K562 treated with DMSO at 1 percent for 24 hours (cell line): Measurements from ENCODE around the gene LIN54. TPM values are rescaled to one million over a fixed set of nuclear protein-coding genes. Genes with fewer than 3 reads are reported as not detected.

Source experiments
- total RNA-seq: library from RNA; unstranded; fragments of 300-600 nt; gene quantifications from 2 replicates; pipeline ENCODE4 v1.2.3, GENCODE V29; 2022; ENCODE audit warnings: low read depth; ENCODE audit not compliant: insufficient read depth

Gene LIN54
- total RNA-seq, result 12.7 and 12.8 TPM in 2 replicates

DNA sequence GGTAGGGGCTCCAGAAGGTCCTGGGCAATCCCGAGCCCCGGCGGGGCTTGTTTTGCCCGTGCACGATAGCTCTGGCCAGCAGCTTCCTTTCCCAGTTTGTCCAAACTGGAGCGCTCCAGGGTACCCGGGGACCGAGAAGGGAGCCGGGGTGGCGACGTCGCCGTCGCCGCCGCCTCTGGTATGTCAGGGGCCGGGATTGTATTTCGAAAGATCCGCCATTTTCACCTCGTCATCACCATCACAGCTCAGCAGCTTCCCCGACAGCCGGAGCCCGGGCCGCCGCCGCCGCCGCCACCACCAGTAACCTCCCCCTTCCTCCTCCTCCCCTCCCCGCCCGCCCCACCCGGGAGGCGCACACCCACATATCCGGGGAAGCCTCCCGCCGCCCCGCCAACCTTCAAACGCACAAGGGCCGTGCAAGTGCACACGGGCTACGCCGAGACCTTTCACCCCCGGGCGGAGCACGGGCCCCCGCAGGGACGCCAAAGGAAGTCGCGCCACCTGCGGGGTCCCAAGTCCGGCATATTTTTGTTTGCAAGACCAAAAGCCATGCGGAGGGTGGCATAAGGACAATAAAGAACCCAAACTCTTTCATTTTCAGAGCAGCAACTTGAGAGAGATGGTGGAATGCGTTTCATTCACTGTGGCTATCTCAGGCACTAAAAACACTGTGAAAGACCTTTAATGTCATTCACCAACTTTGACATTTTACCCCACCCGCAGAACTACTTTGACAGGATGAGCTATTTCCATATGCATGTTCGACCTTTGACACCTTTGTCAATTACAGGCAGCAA, at the start of gene LIN54:
Gene LIN54, minus strand, starts transcription at position 302 of the 797 bp plus-strand sequence. CDS start 25,979 bp downstream, outside the sequence.

DNA sequence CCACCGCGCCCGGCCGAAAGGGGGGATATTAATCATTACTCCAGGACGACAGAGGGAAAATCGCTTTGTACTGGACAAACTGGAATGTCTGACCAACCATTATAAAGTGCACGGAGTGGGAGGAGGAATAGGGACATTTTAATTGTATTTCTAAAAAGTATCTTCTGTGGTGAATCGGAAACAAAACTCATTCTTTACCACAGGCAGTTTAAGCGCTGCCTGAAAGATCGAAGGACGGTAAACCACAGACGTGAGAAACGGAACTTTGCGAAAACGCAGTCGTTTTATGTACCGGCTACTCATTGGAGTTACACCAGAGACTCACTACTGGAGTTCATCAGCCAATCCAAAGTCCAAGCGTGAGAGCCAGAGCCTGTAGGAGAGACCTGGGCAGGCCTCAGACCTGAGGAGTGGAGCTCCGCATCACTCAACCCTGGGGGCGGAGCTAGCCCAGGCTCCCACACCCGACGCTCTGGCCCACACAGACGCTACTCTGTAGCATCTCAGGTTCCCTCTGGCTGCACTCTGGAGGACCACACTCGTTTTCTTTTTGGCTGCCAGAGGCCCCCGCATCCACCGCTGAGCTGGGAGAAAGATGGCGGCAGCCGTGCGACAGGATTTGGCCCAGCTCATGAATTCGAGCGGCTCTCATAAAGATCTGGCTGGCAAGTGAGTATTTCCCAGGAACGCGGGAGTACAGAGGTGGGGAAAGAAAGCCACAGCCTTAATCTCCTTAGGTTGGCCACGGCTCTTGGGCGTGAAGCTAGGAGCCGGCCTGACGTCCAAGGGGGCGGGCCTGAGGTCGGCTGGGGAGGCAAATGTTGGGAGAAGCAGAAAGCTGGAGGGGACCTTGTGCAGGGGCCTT, 24.2 kb upstream of the LIN54 start, which contains the start of gene COPS4:
Gene COPS4, plus strand, starts transcription at position 554 of the 865 bp plus-strand sequence. Its CDS starts 42 bp downstream, at position 596.

DNA sequence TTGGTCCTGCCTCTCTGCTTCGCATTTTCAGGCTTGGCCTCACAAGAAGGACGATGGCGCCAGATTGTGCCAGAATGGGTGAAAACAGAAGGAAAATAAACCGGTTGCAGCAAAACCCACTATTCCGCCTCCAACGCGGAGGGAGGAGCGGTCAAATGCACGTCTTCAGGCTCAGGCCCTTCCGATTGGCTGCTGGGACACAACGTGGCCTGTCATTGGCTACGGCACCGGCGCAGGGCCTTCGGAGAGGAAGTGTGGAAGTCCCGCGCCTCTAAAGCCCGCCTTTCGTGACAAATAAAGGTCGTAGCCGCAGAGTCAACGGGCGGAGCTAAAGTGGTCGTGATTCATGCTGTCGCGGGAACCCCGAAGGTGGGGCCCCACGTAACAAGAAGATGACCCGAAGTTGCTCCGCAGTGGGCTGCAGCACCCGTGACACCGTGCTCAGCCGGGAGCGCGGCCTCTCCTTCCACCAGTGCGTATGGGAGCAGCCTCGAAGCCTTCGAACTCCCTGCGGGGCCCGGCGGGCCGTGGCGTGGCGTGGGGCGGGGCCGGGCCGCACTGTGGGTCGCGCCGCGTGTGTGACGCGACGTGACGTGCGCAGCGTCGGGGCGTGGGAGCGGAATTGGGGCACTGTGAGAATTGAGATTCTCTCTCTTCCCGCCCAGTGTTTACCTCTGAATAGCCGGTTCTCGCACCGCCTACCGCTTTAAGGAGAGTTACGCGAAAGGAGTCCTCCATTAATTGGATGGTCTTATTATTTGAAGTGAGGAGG, 110.0 kb downstream of the LIN54 start, which contains the start of gene THAP9:
Gene THAP9, plus strand, starts transcription at position 325 of the 772 bp plus-strand sequence. Its CDS starts 68 bp downstream, at position 393.

DNA sequence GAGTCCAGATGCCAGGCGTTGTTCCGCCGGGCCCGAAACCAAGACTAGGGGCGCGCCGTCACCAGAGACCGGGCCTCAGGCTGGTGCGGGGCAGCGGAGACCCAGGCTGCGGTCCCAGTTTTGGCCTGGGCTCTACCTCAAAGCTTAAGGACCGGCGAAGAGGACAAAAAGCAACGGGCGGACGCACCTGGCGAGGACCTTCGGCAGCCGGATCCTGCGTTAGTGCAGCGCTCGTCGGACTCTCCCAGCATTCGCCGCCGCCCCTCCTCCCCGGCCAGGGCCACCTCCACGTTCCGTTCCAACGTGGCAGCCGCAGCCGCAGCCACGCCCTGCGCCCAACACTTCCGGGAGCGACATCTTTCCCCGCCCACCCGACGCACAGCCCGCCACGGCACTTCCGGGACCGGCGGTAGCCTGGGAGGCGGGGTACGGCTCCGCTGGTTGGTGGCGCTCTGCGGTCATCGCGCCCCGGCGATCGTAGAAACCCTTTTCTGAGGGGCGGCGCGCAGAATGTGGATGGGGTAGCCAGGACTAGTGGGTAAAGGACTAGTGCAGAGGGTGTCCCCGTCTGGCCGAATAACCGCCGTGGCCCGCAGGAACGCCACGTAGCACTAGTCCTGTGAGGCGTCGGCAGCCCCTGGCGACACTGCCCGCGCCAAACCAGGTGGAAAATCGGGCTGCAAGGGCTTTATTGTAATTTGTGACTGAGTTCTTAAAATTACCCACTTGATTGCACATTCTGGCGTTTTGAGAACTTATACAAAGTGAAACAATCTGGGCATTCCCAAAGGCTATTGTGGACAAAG, 119.5 kb downstream of the LIN54 start, which contains the start of gene SEC31A:
Gene SEC31A, minus strand, starts transcription at position 253 of the 806 bp plus-strand sequence. CDS start 9,217 bp downstream, outside the sequence.

Other genes starting within 250 kb of the LIN54 start
- gene SCD5, start 212.0 kb downstream of the LIN54 start, total RNA-seq, result not detected in 2 replicates
- gene SEC31A, start 119.7 kb downstream of the LIN54 start, total RNA-seq, result 93.2 and 105 TPM in 2 replicates
- gene THAP9, start 110.1 kb downstream of the LIN54 start, total RNA-seq, result 1.5 and 4.6 TPM in 2 replicates
- gene COPS4, start 24.4 kb upstream of the LIN54 start, total RNA-seq, result 37.1 and 46.9 TPM in 2 replicates
- not detected in 2 replicates for gene PLAC8, start 103.9 kb upstream of the LIN54 start, total RNA-seq